ENCODE results near the gene SH2D3C. TPM values are rescaled to one million over a fixed set of nuclear protein-coding genes. Genes with fewer than 3 reads are reported as not detected.

Gene SH2D3C
- total RNA-seq, 1 donor from 2014 or later: 19.3 TPM

DNA sequence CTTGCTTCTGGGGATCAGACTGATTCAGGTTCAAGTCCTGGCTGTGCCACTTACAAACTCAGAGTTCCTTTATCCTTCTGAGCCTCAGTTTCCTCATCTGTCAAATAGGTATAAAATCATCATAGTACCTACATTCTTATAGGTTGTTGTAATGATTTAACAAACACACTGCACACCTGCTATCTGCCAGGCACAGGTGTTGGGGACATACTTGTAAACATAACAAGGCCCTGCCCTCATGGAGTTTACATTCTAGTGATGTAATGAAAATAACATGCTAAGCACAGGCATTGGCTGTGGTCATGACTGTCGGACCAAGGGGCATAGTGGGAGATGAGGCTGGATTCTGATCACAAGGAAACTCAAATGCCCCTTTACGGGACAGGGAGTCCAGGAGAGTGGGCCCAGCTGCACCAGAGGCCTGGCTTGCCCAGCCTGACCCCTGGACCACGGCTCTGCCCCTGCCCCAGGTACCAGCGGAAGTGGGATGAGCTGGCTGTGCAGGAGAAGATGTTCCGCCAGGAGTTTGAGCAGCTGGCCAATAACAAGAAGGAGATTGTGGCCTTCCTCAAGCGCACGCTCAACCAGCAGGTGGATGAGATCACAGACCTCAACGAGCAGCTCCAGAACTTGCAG, 69.4 kb downstream of the SH2D3C start:
- TF ChIP-seq, protein P1, sequence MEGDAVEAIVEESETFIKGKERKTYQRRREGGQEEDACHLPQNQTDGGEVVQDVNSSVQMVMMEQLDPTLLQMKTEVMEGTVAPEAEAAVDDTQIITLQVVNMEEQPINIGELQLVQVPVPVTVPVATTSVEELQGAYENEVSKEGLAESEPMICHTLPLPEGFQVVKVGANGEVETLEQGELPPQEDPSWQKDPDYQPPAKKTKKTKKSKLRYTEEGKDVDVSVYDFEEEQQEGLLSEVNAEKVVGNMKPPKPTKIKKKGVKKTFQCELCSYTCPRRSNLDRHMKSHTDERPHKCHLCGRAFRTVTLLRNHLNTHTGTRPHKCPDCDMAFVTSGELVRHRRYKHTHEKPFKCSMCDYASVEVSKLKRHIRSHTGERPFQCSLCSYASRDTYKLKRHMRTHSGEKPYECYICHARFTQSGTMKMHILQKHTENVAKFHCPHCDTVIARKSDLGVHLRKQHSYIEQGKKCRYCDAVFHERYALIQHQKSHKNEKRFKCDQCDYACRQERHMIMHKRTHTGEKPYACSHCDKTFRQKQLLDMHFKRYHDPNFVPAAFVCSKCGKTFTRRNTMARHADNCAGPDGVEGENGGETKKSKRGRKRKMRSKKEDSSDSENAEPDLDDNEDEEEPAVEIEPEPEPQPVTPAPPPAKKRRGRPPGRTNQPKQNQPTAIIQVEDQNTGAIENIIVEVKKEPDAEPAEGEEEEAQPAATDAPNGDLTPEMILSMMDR (IDR thresholded peaks at IDR 0.05): no peak
- Mint-ChIP-seq H3K36me3 (ENCODE audit: unreplicated experiment) (no peaks in the 10 kb centered on the region), H3K27ac (ENCODE audit: unreplicated experiment) (no peak overlapping the region), H3K9me3 (ENCODE audit: unreplicated experiment) (no peaks in the 10 kb centered on the region), H3K4me1 (ENCODE audit: unreplicated experiment) (peaks cover 2% of the 10 kb centered on the region), H3K27me3 (ENCODE audit: unreplicated experiment) (no peaks in the 10 kb centered on the region), H3K4me3 (ENCODE audit: unreplicated experiment) (no peak overlapping the region)
- DNase-seq (ENCODE audit: extremely low spot score, unreplicated experiment): no peak

GRCh38 chr9:127707766-127708165, 70.7 kb downstream of the SH2D3C start:
- H3K4me3 Mint-ChIP-seq (ENCODE audit: unreplicated experiment): no peak overlapping the region
- DNase-seq (ENCODE audit: extremely low spot score, unreplicated experiment): no peak
- TF ChIP-seq, protein P1 (IDR thresholded peaks at IDR 0.05): no peak
- H3K27me3 Mint-ChIP-seq (ENCODE audit: unreplicated experiment): no peaks in the 10 kb centered on the region
- no peaks in the 10 kb centered on the region for H3K9me3 Mint-ChIP-seq (ENCODE audit: unreplicated experiment)
- peaks cover 2% of the 10 kb centered on the region for H3K4me1 Mint-ChIP-seq (ENCODE audit: unreplicated experiment)
- no peak overlapping the region for H3K27ac Mint-ChIP-seq (ENCODE audit: unreplicated experiment)
- no peaks in the 10 kb centered on the region for H3K36me3 Mint-ChIP-seq (ENCODE audit: unreplicated experiment)

- H3K27ac Mint-ChIP-seq (ENCODE audit: unreplicated experiment): no peak within 1 kb of the TSS
These were observed 71.6 kb downstream of the SH2D3C start, which contains the start of gene CFAP157 for GRCh38 chr9:127706836-127707241. Gene CFAP157, plus strand, starts transcription at chr9:127706988. Its CDS starts 44 bp downstream, at chr9:127707032.

GRCh38 chr9:127705577-127706379, 72.7 kb downstream of the SH2D3C start:
- no peaks in the 10 kb centered on the region for H3K4me1 Mint-ChIP-seq (ENCODE audit: unreplicated experiment)
- no peaks in the 10 kb centered on the region for H3K9me3 Mint-ChIP-seq (ENCODE audit: unreplicated experiment)
- no peaks in the 10 kb centered on the region for H3K27me3 Mint-ChIP-seq (ENCODE audit: unreplicated experiment)
- TF ChIP-seq, protein P1 (IDR thresholded peaks at IDR 0.05): no peak
- no peak overlapping the region for H3K27ac Mint-ChIP-seq (ENCODE audit: unreplicated experiment)
- no peaks in the 10 kb centered on the region for H3K36me3 Mint-ChIP-seq (ENCODE audit: unreplicated experiment)
- H3K4me3 Mint-ChIP-seq (ENCODE audit: unreplicated experiment): no peak overlapping the region
- DNase-seq (ENCODE audit: extremely low spot score, unreplicated experiment): no peak

More at GRCh38 chr9:127706836-127707241, 71.6 kb downstream of the SH2D3C start, which contains the start of gene CFAP157:
- H3K4me1 Mint-ChIP-seq (ENCODE audit: unreplicated experiment): peaks cover 2% of the 10 kb centered on the region
- no peaks in the 10 kb centered on the region for H3K9me3 Mint-ChIP-seq (ENCODE audit: unreplicated experiment)
- TF ChIP-seq, protein P1 (IDR thresholded peaks at IDR 0.05): no peak
- no peak for DNase-seq (ENCODE audit: extremely low spot score, unreplicated experiment)
- H3K27me3 Mint-ChIP-seq (ENCODE audit: unreplicated experiment): no peaks in the 10 kb centered on the region
- no peaks in the 10 kb centered on the region for H3K36me3 Mint-ChIP-seq (ENCODE audit: unreplicated experiment)
- H3K4me3 Mint-ChIP-seq (ENCODE audit: unreplicated experiment): no peak within 1 kb of the TSS
